Keratinocyte (primary cell): ENCODE measurements around the gene KHDRBS1.
"Not testable (repeated sequence)": the region's sequence is repeated elsewhere in the genome, so short reads cannot be mapped to it uniquely, and the experiment has no call there.

ENCODE experiments used
- CTCF ChIP-seq, 3 experiments: IDR thresholded peaks in 1 of 3; conservative IDR thresholded peaks in 1 of 3; optimal IDR thresholded peaks in 1 of 3; 2 replicates in 2 of 3; 3 replicates in 1 of 3; pipeline versions ENCODE3 to v1.5.1; 2011; ENCODE audit warnings: low read length in 3 of 3, mild to moderate bottlenecking in 3 of 3, moderate library complexity in 2 of 3, control low read depth in 1 of 3, inconsistent platforms in 1 of 3; ENCODE audit not compliant: insufficient read depth in 2 of 3; ENCODE audit errors: extremely low read depth in 1 of 3
- EZH2 ChIP-seq: IDR thresholded peaks from one replicate; pipeline ENCODE4 v1.6.1; 2012; ENCODE audit warnings: inconsistent platforms, mild to moderate bottlenecking, low read length, moderate library complexity

- not testable (repeated sequence) for TF ChIP-seq EZH2; CTCF (optimal IDR thresholded peaks at IDR 0.05 in 1 of 3, IDR thresholded peaks at IDR 0.05 in 1 of 3, conservative IDR thresholded peaks at IDR 0.05 in 1 of 3; ENCODE audit: extremely low read depth in 1 of 3, insufficient read depth in 2 of 3, low read length in 3 of 3)
These were observed 72.7 kb downstream of the KHDRBS1 start for GRCh38 chr1:32086381-32086780.
